GM23248 (cell line): ENCODE data around the gene ZNF460. TPM values are rescaled to one million over a fixed set of nuclear protein-coding genes. Genes with fewer than 3 reads are reported as not detected.

Source experiments
- DNase-seq: peaks from one replicate; pipeline ENCODE4 v3.0.0-alpha.2; 2015
- H2AFZ ChIP-seq: fragments of 200-600 bp; sonication (generic); 2 replicates; pipeline ENCODE4 v1.6.1; 2016; ENCODE audit warnings: antibody characterized with exemption
- H3F3A ChIP-seq: fragments of 200-600 bp; sonication (generic); 2 replicates; pipeline ENCODE4 v1.6.1; 2016; ENCODE audit warnings: mild to moderate bottlenecking, antibody characterized with exemption, mixed run types; ENCODE audit not compliant: insufficient read depth
- H3K27ac ChIP-seq: fragments of 200-600 bp; sonication (generic); 2 replicates; pipeline ENCODE4 v1.5.1; 2016; ENCODE audit warnings: mild to moderate bottlenecking
- H3K27me3 ChIP-seq: fragments of 200-600 bp; sonication (generic); replicated peaks from 2 replicates; pipeline ENCODE4 v1.6.1; 2016; ENCODE audit warnings: mild to moderate bottlenecking; ENCODE audit not compliant: insufficient read depth
- H3K36me3 ChIP-seq: fragments of 200-600 bp; sonication (generic); 2 replicates; pipeline ENCODE4 v1.6.1; 2016; ENCODE audit warnings: low read depth, mild to moderate bottlenecking
- H3K4me1 ChIP-seq: fragments of 200-600 bp; sonication (generic); 2 replicates; pipeline ENCODE4 v1.6.1; 2016; ENCODE audit warnings: mild to moderate bottlenecking; ENCODE audit not compliant: insufficient read depth
- H3K4me2 ChIP-seq: fragments of 200-600 bp; sonication (generic); one replicate; pipeline ENCODE4 v1.6.1; 2016; ENCODE audit warnings: mild to moderate bottlenecking; ENCODE audit not compliant: unreplicated experiment
- H3K4me3 ChIP-seq: fragments of 200-600 bp; sonication (generic); 2 replicates; pipeline ENCODE4 v1.5.1; 2016; ENCODE audit warnings: mild to moderate bottlenecking
- H3K79me2 ChIP-seq: fragments of 200-600 bp; sonication (generic); 2 replicates; pipeline ENCODE4 v1.6.1; 2016; ENCODE audit warnings: mild to moderate bottlenecking; ENCODE audit not compliant: insufficient read depth
- H3K9ac ChIP-seq: fragments of 200-600 bp; sonication (generic); 2 replicates; pipeline ENCODE4 v1.6.1; 2016; ENCODE audit warnings: mild to moderate bottlenecking
- H3K9me2 ChIP-seq: fragments of 200-600 bp; sonication (generic); 2 replicates; pipeline ENCODE4 v1.6.1; 2016; ENCODE audit warnings: mixed run types, mild to moderate bottlenecking, moderate library complexity; ENCODE audit not compliant: insufficient read depth
- H3K9me3 ChIP-seq: fragments of 200-600 bp; sonication (generic); one replicate; pipeline ENCODE4 v1.6.1; 2017; ENCODE audit warnings: low read depth
- H4K20me1 ChIP-seq: fragments of 200-600 bp; sonication (generic); 2 replicates; pipeline ENCODE4 v1.6.0; 2016; ENCODE audit not compliant: insufficient read depth
- EZH2 ChIP-seq: fragments of 200-600 bp; sonication (generic); IDR thresholded peaks from 2 replicates; pipeline ENCODE4 v1.6.1; 2018; ENCODE audit warnings: antibody characterized with exemption, mild to moderate bottlenecking; ENCODE audit not compliant: insufficient read depth, poor library complexity, severe bottlenecking
- EZH2phosphoT487 ChIP-seq: fragments of 200-600 bp; sonication (generic); IDR thresholded peaks from 2 replicates; pipeline ENCODE4 v1.6.1; 2018; ENCODE audit warnings: antibody characterized with exemption, moderate library complexity, mild to moderate bottlenecking, low read depth; ENCODE audit not compliant: insufficient read depth
- WGBS, 2 experiments: methylation state at CpG; one replicate each; pipeline ENCODE4 v1.1.6; 2015 to 2017; ENCODE audit warnings: low lambda C conversion rate in 2 of 2, low coverage in 1 of 2; ENCODE audit errors: missing lambda C conversion rate in 2 of 2; 5-methylcytosine and 5-hydroxymethylcytosine counted together
- in situ Hi-C: fragments of 300-500 bp; cut with MboI; formaldehyde crosslinking; loops from 2 replicates; pipeline ENCODE4 v1.15.0; 2020
- polyA plus RNA-seq: library from polyadenylated mRNA; unstranded; fragments of >200 nt; fragmentation: Nextera tagmentation; extraction: Ambion mirVana; gene quantifications from 2 replicates; pipeline ENCODE4 v1.2.1, GENCODE V29; 2016
- total RNA-seq: library from RNA; depleted of rRNA; stranded (reverse); fragments of >200 nt; shearing (Covaris generic); gene quantifications from 2 replicates; pipeline ENCODE4 v1.2.3, GENCODE V29; 2014

ZNF460 gene
- total and polyA plus RNA-seq, 2 experiments from 2014 or later, result 7.6 to 49.3 TPM

DNA sequence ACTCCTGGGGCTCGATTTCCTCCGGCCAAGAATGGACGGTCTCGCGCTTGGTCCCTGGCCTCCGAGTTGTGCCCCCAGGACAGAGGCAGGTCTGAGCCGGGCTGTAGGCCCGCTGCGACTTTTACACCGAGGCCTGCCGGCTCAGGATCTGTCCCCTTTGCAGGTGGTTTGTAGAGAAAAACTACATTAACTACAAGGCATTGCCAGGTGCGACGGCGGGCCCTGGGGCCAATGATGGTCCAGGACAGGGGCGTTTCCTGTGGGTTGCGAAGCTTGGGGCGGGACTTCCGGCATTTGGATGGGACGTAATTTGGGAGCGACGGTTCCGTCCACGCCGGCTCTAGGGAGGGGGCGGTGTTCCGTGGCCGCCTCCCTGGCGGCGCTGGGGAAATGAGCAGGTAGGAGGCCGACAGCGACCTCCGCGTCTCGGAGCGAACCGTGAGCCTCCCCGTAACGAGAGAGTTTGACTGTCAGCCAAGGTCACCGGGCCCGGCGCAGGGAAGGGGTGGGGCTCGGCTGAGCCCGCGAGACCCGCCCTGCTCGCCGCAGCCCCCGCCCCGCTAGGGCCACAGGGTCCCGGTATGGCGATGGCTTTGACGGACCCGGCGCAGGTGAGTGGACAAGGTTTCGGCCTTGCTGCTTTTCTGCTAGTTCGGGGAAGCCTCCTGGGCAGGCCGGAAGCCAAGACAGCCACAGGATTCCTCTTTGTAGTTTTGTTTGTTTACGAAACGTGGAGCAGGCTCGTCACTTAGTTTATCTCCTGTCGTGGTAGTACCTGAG is 39.8 kb upstream of the ZNF460 start, which contains the start of gene ZNF805:
TSS of gene ZNF805 (plus strand) at position 322 of the 780 bp plus-strand sequence. CDS start at position 582, 260 bp downstream.
- no peaks in the 10 kb centered on the region for H4K20me1 ChIP-seq
- no peaks in the 10 kb centered on the region; the same call in 1 of the 2 replicates for H3K36me3 ChIP-seq
- DNase-seq, result peak; percentile 96
- 1 to 2% methylated on average over 48 to 56 of the region's 61 CpGs for WGBS, 2 experiments
- no peaks in the 10 kb centered on the region for H3K9me2 ChIP-seq
- in situ Hi-C loops, result no loop called here
- H3K4me3 ChIP-seq, result peak within 1 kb of the TSS; percentile 98
- no peaks in the 10 kb centered on the region for H3K27me3 ChIP-seq
- no peaks in the 10 kb centered on the region for H3F3A ChIP-seq
- peak within 1 kb of the TSS; percentile 91 for H3K4me2 ChIP-seq
- no peaks in the 10 kb centered on the region for H3K9me3 ChIP-seq
- peak within 1 kb of the TSS; percentile 75 for H3K27ac ChIP-seq
- peaks cover 48% of the 10 kb centered on the region for H3K79me2 ChIP-seq
- H3K9ac ChIP-seq, result peak within 1 kb of the TSS; percentile 95
- peaks cover 12% of the 10 kb centered on the region for H3K4me1 ChIP-seq
- no peak for TF ChIP-seq EZH2
- no peak for TF ChIP-seq EZH2phosphoT487
- H2AFZ ChIP-seq, result peak within 1 kb of the TSS; percentile 100

DNA sequence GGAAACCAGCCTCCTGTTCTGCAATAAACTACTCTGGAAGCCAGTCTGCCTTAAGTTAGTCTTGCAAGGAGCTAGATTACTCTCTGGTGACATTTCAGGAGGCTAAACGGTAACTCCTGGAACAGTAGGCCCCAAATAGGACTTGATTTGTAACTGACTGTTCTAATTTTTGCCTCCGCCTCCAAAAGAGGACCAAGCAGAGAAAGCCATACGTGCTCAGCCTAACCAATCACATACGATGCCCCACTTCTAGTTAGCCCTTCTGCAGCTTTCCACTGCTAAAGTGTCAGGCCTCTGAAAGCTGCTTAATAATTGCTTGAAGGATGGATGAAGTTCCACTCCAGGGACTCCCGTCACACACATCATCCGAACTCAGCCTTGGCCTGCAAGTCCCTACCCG is 39.1 kb upstream of the ZNF460 start:
- no peaks in the 10 kb centered on the region for H3F3A ChIP-seq
- H3K9me2 ChIP-seq, result no peaks in the 10 kb centered on the region
- H3K9ac ChIP-seq, result peak overlapping the region; percentile 95
- in situ Hi-C loops, result no loop called here
- peak overlapping the region; percentile 100 for H2AFZ ChIP-seq
- H3K27me3 ChIP-seq, result no peaks in the 10 kb centered on the region
- H3K36me3 ChIP-seq, result peaks cover under 1% of the 10 kb centered on the region; the same call in 1 of the 2 replicates
- H3K27ac ChIP-seq, result peak overlapping the region; percentile 75
- H3K4me2 ChIP-seq, result peak overlapping the region; percentile 91
- H3K4me3 ChIP-seq, result peak overlapping the region; percentile 98
- no peaks in the 10 kb centered on the region for H4K20me1 ChIP-seq
- H3K79me2 ChIP-seq, result peaks cover 54% of the 10 kb centered on the region
- peak; percentile 57 for DNase-seq
- H3K9me3 ChIP-seq, result no peaks in the 10 kb centered on the region
- TF ChIP-seq EZH2phosphoT487 (no peak), EZH2 (no peak)
- WGBS, 2 experiments, result 9 to 14% methylated on average over 7 of the region's 7 CpGs
- H3K4me1 ChIP-seq, result peaks cover 12% of the 10 kb centered on the region

DNA sequence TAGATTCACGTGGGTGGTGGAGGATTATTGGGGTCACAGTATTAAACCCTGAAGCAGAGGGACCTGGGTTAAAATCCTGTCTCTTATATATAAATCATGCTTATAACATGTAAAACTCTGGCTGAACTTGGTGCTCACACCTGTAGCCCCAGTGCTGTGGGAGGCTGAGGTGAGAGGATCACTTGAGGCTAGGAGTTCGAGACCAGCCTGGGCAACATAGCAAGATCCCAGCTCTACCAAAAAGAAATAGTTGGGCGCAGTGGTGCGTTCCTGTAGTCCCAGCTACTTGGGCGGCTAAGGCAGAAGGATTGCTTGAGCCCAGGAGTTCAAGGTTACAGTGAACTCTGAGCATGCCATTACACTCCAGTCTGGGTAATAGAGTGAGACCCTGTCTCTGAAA is 37.5 kb upstream of the ZNF460 start:
- H3K27ac ChIP-seq, result no peak overlapping the region
- no peaks in the 10 kb centered on the region for H3K9me3 ChIP-seq
- H3K9ac ChIP-seq, result peak overlapping the region; percentile 95; the same call in 1 of the 2 replicates
- H2AFZ ChIP-seq, result no peak overlapping the region
- no peaks in the 10 kb centered on the region for H3K27me3 ChIP-seq
- 88 to 90% methylated on average over 5 of the region's 5 CpGs for WGBS, 2 experiments
- peaks cover 12% of the 10 kb centered on the region for H3K4me1 ChIP-seq
- in situ Hi-C loops, result no loop called here
- no peak overlapping the region for H3K4me2 ChIP-seq
- H3K36me3 ChIP-seq, result peaks cover 9% of the 10 kb centered on the region; the same call in 1 of the 2 replicates
- DNase-seq, result no peak
- peak overlapping the region; percentile 98; the same call in 1 of the 2 replicates for H3K4me3 ChIP-seq
- peaks cover 70% of the 10 kb centered on the region for H3K79me2 ChIP-seq
- H3F3A ChIP-seq, result no peaks in the 10 kb centered on the region
- TF ChIP-seq EZH2phosphoT487, result no peak
- no peak for TF ChIP-seq EZH2
- H3K9me2 ChIP-seq, result no peaks in the 10 kb centered on the region
- H4K20me1 ChIP-seq, result no peaks in the 10 kb centered on the region

DNA sequence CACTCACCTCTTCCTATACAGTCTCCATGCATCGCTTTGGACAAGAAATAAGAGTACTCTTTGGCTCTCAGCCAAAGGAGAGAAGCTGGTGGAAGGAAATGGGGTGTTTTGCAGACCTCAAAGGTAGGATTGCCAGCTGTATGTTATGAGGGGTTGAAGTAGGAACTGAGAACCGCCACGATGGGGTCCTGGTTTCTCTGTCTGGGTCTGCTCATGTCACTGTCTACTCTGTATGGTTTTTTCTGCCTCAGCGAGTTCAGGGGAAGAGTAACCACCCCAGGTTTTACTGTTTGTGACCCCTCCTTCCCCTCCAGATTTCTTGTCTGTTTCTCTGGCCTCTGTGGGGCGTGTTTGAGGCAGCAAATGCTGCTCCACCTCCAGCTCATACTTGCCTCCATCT is 35.8 kb upstream of the ZNF460 start:
- no peaks in the 10 kb centered on the region for H3K27me3 ChIP-seq
- peaks cover 85% of the 10 kb centered on the region for H3K79me2 ChIP-seq
- in situ Hi-C loops, result no loop called here
- H3K9me3 ChIP-seq, result no peaks in the 10 kb centered on the region
- no peak overlapping the region for H3K4me3 ChIP-seq
- 92 to 94% methylated on average over 5 of the region's 5 CpGs for WGBS, 2 experiments
- DNase-seq, result no peak
- no peak overlapping the region for H3K4me2 ChIP-seq
- H3F3A ChIP-seq, result no peaks in the 10 kb centered on the region
- no peak overlapping the region for H2AFZ ChIP-seq
- H3K27ac ChIP-seq, result no peak overlapping the region
- no peak overlapping the region for H3K9ac ChIP-seq
- no peaks in the 10 kb centered on the region for H3K9me2 ChIP-seq
- peaks cover 23% of the 10 kb centered on the region; the same call in 1 of the 2 replicates for H3K36me3 ChIP-seq
- H4K20me1 ChIP-seq, result no peaks in the 10 kb centered on the region
- no peak for TF ChIP-seq EZH2phosphoT487
- no peak for TF ChIP-seq EZH2
- H3K4me1 ChIP-seq, result peaks cover 12% of the 10 kb centered on the region
